GM18526 (cell line): ENCODE data around the gene PLCD3.

ENCODE experiments used
- POLR2A ChIP-seq: IDR thresholded peaks from 3 replicates; pipeline ENCODE4 v1.6.1; 2011; ENCODE audit not compliant: insufficient read length; ENCODE audit errors: extremely low read depth

The PLCD3 gene

DNA sequence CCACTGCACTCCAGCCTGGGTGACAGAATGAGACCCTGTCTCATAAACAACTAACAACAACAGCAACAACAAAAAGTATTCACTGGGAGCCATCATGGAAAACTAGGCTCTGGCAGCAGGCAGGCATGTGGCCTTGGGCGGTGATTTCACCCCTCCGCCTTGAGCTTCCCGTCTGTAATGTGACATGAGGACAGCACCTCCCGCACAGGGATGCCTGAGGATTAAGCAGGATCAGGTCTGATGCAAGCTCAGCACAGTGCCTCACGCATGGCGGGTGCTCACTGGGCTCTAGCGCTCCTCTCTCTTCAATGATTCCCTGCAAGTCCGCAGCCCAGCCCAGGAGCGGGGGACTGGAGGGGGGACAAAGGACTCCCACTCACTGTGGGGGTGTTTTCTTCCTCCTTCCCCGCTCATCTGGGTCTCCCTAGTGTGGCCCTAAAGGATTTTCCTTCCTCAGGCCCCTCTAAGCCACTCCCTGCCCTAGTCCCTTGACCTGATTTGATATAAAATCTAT lies 2.8 kb downstream of the PLCD3 start:
- TF ChIP-seq POLR2A = no peak

GRCh38 chr17:45128989-45129388 lies 3.3 kb downstream of the PLCD3 start:
- TF ChIP-seq POLR2A = no peak

- TF ChIP-seq POLR2A = no peak
Observed at GRCh38 chr17:45128331-45128730, 4.0 kb downstream of the PLCD3 start.

DNA sequence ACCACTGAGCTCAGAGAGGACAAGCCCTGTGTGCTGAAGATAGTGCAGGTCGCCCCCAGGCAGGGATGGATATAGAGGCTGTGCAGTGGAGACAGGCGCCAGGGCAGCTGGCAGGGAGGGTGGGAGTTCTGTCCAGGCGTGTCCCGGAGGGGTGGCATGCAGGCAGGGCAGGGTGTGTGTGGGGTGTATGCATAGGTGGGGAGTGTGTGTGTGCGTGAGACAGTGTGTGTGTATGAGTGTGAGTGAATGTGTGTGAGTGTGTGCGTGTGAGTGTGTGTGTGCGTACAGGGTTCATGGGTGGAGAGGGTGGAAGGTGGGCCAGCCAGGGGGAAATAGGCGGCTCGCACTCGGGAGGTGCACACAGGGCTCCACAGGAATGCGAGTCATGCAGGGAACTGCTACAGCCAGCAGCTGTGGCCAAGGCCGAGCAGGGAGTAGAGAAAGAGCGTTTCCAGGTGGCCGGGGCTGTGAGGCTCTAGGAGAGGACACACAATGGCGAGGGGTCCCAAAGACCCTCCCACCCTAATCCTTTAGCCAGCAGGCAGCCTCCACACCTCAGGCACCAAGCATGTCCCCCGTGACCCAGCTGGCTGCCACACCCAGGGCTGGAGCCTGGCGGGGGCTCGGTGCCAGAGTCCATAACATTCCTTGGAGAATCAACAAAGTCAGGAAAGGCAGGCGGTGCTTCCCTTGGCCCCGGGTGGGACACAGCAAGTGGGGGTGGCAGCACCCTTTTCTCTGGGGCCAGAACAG lies 4.6 kb downstream of the PLCD3 start:
- no peak for TF ChIP-seq POLR2A

- TF ChIP-seq POLR2A = no peak
Observed at GRCh38 chr17:45127207-45127547, 5.1 kb downstream of the PLCD3 start.

DNA sequence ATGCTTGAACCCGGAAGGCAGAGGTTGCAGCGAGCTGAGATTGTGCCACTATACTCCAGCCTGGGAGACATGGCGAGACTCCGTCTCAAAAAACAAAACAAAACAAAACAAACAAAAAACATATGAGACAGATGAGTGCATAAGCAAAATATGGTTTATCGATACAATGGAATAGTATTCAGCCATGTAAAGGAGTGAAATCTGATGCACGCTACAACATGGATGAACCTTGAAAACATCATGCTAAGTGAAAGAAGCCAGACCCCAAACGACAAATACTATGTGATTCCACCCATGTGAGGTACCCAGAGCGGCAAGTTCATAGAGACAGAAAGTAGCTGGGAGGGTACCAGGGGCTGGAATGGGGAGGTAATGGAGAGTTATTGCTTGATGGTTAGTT lies 6.8 kb downstream of the PLCD3 start:
- no peak for TF ChIP-seq POLR2A

DNA sequence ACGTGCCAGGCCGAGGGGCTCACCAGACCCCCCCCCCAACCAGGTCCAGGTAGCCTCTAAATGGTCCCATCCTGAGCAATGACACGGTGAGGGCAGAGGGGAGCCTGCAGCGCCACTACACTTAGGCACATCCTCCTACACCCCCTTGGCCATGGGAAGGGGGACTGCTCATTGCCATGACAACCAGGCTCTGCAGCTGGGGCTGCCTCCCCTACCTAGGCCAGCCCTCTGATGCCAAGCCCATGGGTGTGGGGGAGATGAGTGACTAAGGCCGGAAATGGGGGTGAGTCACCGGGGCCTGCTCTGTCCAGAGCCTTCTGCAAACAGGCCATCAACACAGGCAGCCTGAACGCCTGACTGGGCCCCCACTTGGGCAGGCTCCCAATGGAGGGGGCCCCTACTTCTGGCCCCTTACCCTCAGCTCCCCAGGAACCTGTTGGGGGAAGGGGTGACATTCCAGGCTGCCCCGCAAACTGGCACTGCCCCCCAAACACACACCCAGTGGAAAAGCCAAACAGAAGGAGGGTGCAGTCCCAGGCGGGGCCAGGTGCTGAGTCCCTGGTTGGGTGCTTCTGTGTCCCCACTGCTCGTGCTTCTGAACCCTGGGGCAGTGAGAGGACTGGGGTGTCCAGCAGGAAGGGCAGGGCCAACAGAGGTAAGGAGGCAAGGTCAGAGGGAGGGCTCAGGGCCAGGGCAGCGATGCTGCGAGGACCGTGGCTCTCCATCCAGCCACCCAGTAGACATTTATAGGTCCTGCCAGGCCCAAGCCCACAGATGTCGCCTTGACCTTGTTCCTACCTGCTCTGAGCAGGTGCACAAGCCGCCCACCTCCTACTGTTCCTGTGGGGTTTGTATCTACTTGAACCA lies 8.2 kb downstream of the PLCD3 start:
- no peak for TF ChIP-seq POLR2A

DNA sequence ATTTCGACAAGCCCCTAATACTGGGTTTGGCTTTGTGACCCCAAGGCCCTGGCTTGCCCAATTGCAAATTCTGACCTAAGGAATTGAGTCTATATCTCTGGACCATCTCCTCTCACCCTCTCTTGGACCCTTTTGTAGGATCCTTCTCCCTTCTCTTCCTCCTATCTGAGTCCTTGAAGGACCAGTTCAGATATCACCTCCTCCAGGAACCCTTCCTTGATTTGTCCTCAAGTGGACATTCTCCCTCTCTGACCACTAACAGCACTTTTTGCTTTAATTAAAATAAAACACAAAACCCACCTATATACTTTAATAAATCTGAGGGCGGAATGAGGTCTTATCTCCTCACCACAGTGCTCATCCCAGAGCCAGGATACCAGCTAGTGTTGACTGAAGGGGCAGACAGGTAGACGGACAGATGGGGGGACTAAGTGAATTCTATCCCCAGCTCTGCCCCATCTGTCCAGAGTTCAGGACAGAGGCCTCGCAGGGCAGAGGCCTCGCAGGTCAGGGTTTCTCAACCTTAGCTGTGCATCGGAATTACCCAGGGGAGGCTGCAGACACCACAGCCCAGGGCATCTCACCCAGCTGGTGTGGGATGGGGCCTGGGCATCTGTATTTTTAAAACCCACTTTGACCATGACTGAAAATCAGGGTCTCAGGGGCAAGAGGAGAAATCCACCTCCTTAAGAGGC lies 9.1 kb downstream of the PLCD3 start:
- no peak for TF ChIP-seq POLR2A

DNA sequence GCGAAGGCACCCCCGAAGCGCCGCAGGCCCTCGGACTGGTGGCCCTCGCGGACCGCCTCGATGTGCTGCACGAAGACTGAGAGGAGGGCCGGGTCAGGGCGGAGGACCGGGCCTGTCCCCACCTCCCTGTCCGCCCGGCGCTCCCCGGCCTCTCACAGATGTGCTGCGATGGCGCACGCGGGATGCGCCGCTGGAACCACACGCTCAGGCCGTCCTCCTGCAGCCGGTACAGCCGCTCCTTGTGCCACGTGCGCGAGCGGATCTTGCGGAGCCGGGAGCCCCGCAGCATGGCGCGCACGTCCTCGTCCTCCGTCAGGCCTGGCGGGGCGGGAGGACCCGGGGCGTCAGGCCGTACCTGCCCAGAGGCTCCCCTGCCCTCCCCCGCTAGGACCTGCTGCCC lies 11.3 kb downstream of the PLCD3 start:
- no peak for TF ChIP-seq POLR2A

GRCh38 chr17:45120558-45120957 lies 11.8 kb downstream of the PLCD3 start:
- TF ChIP-seq POLR2A = no peak

- TF ChIP-seq POLR2A = no peak
Observed at GRCh38 chr17:45119964-45120363, 12.4 kb downstream of the PLCD3 start.

DNA sequence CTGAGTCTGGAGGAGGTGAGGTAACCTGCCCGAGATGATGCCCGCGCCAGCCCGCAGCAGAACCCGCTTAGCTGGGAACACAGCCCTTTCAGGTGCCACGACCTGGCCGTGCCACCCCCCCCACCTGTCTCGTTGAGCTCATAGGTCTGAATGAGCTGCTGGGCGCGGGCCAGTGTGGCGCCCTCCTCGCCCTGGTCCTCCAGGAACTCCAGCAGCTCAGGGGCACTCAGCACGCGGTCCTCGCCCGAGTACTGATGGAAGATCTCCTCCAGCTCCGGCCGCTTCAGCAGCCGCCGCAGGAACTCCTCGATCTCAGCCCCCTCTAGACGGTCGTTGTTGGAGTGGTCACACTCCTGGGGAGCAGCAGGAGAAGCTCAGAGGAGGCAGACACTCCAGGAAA lies 13.6 kb downstream of the PLCD3 start:
- no peak for TF ChIP-seq POLR2A

DNA sequence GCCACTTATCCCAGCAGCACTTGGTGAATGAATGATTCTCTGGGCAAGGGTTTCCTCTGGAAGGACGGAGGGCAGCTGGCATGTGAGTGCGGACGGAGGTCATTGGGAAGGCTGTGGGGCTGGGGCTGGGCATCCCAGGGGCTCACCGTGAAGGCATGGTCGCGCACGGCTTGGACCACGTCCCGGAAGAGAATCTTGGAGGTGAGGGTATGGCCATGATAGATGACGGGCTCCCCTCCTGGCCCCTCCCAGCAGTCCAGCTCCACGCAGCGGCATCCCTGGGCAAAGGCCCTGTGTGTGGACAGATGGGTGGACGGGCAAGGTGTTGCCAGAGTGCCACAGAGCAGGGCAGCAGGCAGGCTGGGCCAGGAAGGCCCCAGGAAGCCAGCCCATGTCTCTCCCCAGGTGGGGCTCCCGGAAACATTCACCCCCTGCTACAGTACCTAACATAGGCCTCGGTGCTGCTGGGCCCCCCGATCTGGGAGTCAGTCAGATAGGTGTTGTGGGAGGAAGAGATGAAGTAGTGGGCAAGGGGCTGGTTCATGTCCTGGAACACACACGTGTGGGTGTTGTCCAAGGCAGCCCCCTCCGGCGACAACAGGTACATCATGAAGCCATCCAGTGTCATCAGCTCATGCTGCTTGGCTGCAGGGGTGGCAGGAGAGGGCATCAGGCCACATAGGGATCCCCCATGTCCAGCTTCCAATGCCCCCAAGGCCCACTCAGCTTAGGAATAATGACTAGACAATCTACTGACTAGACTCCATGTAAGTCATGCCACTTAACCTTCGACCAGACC lies 14.3 kb downstream of the PLCD3 start:
- TF ChIP-seq POLR2A = no peak

GRCh38 chr17:45117334-45117733 lies 15.0 kb downstream of the PLCD3 start:
- TF ChIP-seq POLR2A = no peak
